Measurements from ENCODE around the gene LARP1B.
"Not testable (repeated sequence)": the region's sequence is repeated elsewhere in the genome, so short reads cannot be mapped to it uniquely, and the experiment has no call there.

DNA sequence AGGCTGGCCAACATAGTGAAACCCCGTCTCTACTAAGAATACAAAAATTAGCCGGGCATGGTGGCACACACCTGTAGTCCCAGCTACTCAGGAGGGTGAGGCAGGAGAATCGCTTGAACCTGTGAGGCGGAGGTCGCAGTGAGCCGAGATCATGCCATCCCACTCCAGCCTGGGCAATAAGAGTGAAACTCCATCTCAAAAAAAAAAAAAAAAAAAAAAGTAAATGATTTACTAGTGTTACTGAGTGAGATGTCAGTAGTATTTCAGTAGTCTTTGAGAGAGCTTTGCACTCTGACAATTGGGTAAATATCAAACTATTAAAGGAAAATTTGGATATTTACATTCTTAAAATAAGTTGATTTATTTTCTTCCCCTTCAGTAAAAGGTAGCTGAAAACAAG lies 34.2 kb downstream of the LARP1B start:
- not testable (repeated sequence) for TF ChIP-seq EZH2 (IDR thresholded peaks at IDR 0.05; ENCODE audit: borderline replicate concordance, low read depth, low read length, poor library complexity, severe bottlenecking)
- TF ChIP-seq, protein P1, sequence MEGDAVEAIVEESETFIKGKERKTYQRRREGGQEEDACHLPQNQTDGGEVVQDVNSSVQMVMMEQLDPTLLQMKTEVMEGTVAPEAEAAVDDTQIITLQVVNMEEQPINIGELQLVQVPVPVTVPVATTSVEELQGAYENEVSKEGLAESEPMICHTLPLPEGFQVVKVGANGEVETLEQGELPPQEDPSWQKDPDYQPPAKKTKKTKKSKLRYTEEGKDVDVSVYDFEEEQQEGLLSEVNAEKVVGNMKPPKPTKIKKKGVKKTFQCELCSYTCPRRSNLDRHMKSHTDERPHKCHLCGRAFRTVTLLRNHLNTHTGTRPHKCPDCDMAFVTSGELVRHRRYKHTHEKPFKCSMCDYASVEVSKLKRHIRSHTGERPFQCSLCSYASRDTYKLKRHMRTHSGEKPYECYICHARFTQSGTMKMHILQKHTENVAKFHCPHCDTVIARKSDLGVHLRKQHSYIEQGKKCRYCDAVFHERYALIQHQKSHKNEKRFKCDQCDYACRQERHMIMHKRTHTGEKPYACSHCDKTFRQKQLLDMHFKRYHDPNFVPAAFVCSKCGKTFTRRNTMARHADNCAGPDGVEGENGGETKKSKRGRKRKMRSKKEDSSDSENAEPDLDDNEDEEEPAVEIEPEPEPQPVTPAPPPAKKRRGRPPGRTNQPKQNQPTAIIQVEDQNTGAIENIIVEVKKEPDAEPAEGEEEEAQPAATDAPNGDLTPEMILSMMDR (conservative IDR thresholded peaks at IDR 0.05; ENCODE audit: low read depth, low read length): not testable (repeated sequence)

Measured in A673 (cell line).